ES-I3 (cell line): Measurements from ENCODE around the gene GNG14.
"Not testable (repeated sequence)": the region's sequence is repeated elsewhere in the genome, so short reads cannot be mapped to it uniquely, and the experiment has no call there.

ENCODE experiments used
- H3K36me3 ChIP-seq: 2 replicates; pipeline ENCODE4 v1.6.1; 2013; ENCODE audit warnings: mild to moderate bottlenecking, low read length, control low read depth, moderate library complexity; ENCODE audit not compliant: insufficient read depth
- H3K4me1 ChIP-seq: 2 replicates; pipeline ENCODE4 v1.6.1; 2013; ENCODE audit warnings: mild to moderate bottlenecking, control low read depth, low read length; ENCODE audit not compliant: insufficient read depth
- H3K9ac ChIP-seq: 2 replicates; pipeline ENCODE4 v1.6.1; 2013; ENCODE audit warnings: low read depth, mild to moderate bottlenecking, low read length, moderate library complexity
- H3K9me3 ChIP-seq: 2 replicates; pipeline ENCODE4 v1.6.1; 2013; ENCODE audit warnings: mild to moderate bottlenecking, low read length, moderate library complexity; ENCODE audit not compliant: control insufficient read depth, insufficient read depth

GNG14 gene

DNA sequence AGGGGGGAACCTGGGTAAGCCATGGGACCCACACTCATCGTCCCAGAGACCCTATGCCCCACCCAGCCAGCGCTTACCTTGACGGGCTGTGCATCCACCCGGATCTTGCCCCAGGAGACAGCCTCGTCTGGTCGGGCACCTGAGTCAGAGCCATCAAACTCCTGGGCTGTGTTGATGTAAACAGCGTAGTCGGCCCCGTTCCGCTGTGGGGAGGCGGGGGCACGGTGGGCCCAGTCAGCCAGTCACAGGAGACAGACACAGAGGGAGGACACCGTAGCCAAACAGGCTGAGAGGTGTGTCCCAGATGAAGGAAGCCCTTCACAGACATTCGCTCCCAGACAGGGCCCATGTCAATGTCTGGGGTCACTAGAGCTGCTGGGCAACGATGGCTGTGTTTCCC is 11.9 kb upstream of the GNG14 start:
- peaks cover 8% of the 10 kb centered on the region; the same call in 1 of the 2 replicates for H3K36me3 ChIP-seq
- no peaks in the 10 kb centered on the region for H3K4me1 ChIP-seq
- H3K9me3 ChIP-seq = no peaks in the 10 kb centered on the region
- H3K9ac ChIP-seq = no peak overlapping the region

DNA sequence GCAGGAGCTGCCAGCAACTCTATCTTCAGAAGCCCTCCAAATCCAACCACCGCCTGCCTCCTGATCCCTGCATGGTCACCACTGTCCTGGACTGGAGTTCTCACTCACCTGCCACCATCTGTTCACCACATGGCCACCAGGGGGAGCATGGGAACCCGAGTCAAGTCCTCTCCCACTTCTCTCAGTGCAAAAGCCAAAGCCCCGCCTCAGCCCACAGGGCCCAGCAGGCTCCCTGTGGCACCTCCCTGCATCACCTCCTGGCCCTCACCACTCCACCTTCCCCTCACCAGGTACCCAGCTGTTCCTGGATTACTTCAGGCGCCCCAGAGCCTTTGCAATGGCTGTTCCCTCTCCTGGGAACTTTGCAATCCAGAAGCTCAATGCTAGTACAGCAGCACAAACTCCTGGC is 11.4 kb upstream of the GNG14 start:
- H3K9me3 ChIP-seq = no peaks in the 10 kb centered on the region
- H3K36me3 ChIP-seq = peaks cover 8% of the 10 kb centered on the region; the same call in 1 of the 2 replicates
- no peak overlapping the region for H3K9ac ChIP-seq
- no peaks in the 10 kb centered on the region for H3K4me1 ChIP-seq

DNA sequence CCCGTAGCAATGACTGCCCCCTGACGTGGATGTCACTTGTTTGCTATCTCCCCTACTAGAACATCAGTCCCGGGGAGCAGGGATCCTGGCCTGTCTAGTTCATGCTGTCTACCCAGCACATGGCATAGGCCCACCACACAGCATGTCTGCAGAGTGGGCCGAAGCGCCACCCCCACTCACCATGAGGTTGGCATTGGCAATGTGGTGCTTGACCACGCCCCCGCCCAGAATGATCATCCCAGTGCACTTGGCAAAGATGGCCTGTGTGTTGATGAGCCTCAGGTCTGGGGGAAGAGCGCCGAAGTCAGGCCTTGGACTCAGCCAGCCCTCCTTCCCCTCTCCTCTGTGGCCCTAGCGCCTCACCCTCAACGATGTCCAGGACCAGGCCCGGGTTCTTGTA is 10.9 kb upstream of the GNG14 start:
- Histone ChIP-seq H3K9ac (no peak overlapping the region), H3K4me1 (no peaks in the 10 kb centered on the region), H3K9me3 (no peaks in the 10 kb centered on the region), H3K36me3 (peaks cover 8% of the 10 kb centered on the region; the same call in 1 of the 2 replicates)

DNA sequence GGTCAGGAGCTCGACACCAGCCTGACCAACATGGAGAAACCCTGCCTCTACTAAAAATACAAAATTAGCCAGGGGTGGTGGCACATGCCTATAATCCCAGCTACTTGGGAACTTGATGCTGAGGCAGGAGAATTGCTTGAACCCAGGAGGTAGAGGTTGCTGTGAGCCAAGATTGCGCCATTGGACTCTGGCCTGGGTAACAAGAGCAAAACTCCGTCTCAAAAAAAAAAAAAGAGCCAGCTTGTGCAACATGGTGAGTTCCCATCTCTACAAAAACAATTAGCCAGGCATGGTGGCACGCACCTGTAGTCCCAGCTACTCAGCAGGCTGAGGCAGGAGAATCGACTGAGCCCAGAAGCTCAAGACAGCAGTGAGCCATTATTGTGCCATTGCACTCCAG is 9.8 kb upstream of the GNG14 start:
- not testable (repeated sequence) for H3K9ac ChIP-seq, H3K36me3 ChIP-seq, H3K9me3 ChIP-seq, H3K4me1 ChIP-seq

DNA sequence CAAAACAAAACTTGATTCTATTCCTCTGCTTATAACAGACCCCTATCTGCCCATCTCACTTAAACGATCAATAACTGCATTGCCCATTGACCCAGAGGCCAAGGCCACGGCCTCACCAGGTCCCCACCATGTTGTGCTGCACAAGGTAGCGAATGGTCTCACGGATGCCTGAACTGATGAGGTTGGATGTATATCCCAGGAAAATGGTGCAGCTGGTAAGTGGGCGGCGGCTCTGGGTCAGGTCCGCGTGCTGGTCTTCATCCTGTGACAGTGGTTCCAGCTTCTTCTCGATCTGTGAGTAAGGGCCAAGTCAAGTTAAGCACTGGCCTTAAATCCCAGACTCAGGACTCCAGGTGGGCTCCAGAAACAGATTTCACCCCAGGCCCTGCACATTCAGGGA is 7.8 kb upstream of the GNG14 start:
- Histone ChIP-seq H3K9me3 (no peaks in the 10 kb centered on the region), H3K36me3 (peaks cover 8% of the 10 kb centered on the region; the same call in 1 of the 2 replicates), H3K4me1 (no peaks in the 10 kb centered on the region), H3K9ac (no peak overlapping the region)

DNA sequence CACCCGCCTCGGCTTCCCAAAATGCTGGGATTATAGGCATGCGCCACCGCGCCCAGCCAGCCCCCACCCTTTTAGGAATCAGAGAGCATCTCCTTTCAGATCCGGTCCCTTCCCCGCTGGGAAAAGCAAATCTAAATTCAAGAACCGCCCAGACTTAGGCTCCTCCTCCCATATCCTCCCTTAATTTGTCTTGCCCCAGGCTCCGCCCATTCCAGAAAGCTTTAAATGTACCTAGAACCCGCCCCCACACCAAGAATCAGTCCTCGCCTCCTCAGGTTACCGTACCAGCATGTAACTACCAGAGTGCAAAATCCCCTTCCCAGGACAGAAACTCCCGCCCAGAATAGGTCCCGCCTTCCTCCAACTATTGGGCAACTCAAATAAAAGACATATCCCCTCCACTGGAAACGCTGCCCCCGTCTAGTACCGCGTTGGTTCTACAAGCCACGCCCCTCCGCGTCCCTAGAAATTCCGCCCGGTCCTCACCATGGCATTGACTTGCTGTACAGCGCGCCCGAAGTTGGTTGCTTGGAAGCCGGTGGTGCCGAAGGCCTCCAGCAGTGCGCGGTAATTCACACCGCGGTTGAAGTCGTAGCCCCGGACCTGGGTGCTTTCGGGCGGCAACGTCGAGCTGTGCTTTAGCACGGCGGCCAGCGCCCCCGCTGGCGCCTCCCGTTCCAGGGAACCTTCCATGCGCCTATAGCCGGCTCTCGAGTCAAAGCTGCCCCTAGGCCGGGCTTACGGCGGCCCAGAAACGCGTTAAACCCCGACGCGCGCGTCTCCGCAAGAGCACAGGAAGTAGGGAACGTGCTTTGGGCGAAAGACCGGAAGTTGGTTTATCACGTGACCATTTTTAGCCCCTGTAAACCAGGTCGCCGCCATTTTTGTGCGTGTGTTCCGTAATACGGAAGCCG is 6.5 kb upstream of the GNG14 start, which contains the start of gene DHPS:
DHPS (minus strand) TSS at position 807 of the 914 bp plus-strand sequence; CDS start at position 693, 114 bp downstream.
- Histone ChIP-seq H3K9ac (peak within 1 kb of the TSS; percentile 89), H3K4me1 (no peaks in the 10 kb centered on the region), H3K9me3 (no peaks in the 10 kb centered on the region), H3K36me3 (peaks cover 8% of the 10 kb centered on the region; the same call in 1 of the 2 replicates)

DNA sequence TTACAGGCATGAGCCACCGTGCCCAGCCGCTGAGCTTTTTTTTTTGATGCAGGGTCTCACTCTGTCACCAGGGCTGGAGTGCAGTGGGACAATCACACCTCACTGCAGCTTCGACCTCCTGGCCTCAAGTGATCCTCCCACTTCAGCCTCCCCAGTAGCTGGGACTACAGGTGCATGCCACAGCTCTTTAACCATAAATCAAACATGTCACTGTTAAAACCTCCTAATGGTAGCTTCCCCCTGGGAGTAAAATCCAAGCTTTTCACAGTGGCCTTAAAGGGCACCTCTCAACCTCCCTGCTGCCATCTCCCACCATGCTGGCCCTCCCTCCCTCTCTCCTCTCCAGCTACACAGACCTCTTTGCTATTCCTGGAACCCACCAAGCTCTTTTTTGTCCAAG is 2.0 kb upstream of the GNG14 start:
- H3K9me3 ChIP-seq = no peaks in the 10 kb centered on the region
- H3K36me3 ChIP-seq = no peaks in the 10 kb centered on the region
- no peaks in the 10 kb centered on the region for H3K4me1 ChIP-seq
- H3K9ac ChIP-seq = no peak overlapping the region

DNA sequence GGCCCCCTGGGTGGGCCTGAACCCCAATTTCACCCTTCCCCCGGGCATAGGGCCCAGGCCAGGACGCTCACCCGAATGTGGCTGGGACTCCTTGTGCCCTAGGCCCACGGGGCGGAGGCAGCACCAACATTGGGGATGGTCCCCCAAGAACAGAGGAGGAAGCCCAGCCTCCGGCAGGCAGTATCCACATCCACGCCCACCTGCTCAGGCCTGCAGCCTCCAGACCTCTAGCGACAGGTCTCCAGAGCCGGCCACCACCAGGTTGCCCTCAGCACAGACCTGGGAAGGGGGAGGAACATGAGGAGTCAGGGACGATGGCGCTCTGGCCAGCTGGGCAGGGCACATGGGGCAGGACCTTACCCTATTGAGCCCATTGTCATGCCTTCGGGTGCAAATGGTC is 1.2 kb downstream of the GNG14 start:
- Histone ChIP-seq H3K4me1 (no peaks in the 10 kb centered on the region), H3K36me3 (no peaks in the 10 kb centered on the region), H3K9me3 (no peaks in the 10 kb centered on the region), H3K9ac (no peak overlapping the region)

DNA sequence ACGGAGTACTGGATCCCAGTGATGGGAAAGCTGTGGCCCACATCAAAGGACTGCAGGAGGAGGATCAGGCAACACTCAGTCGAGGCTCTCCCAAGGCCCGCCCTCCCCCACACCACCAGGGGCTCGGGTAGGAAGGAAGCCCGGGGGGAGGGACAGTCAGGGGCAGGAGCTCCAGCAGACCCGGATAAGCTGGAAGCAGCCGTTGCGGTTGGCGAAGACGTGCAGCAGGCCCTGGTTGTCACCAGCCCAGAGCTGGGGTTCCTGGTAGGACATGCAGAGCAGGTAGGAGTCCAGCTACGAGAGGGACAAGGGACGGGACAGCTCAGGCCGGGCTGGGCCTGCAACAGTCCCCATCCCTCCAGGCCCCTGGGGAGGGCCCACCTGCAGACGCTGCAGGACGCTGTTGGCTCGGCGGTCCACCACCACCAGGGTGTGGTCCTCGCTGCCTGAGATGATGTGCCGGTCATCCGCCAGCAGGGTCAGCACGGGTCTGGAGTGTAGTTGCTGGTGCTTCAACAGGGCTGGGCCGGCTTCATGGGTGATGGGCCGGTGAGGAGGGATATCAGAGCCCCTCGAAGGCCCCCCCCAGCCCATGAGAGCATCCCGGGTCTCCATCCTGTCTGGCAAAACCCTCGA is 1.9 kb downstream of the GNG14 start:
- Histone ChIP-seq H3K4me1 (no peaks in the 10 kb centered on the region), H3K36me3 (no peaks in the 10 kb centered on the region), H3K9ac (no peak overlapping the region), H3K9me3 (no peaks in the 10 kb centered on the region)

DNA sequence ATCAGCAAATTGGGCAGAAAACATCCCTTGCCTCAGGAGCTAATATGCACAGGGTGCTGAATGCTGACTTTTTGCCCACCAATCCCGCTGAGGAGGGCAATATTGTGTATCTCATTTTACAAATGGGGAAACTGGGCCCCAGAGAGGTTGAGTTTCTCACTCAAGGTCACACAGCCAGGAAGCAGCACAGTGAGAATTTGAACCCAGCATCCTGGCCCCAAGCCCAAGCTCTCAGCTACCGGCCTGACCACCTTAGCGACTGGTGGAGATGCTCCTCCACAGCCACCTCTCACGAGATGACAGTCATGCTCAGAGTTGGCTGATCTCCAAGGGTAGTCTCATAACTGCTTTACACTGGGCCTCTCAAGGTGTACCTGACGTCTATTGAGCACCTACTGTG is 5.2 kb downstream of the GNG14 start:
- Histone ChIP-seq H3K9ac (no peak overlapping the region), H3K9me3 (no peaks in the 10 kb centered on the region), H3K4me1 (no peaks in the 10 kb centered on the region), H3K36me3 (no peaks in the 10 kb centered on the region)

DNA sequence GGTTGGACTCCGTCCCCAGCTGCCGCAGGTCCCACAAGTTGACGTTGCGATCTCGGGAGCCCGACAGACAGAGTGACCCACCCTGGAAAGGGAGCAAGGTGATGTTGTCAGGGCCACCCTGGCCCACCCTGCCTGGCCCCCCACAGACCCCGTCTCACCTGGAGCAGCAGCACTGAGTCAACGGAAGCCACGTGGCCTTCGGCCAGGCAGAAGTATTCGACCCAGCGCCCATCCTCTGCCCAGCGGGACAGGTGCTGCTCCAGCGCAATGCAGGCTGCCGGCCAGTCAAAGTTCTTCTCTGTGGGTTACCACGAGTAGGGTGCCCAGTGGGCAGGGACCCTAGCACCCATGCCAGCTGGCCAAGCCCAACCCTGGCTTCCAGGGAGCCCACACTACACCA is 6.8 kb downstream of the GNG14 start:
- Histone ChIP-seq H3K9me3 (no peaks in the 10 kb centered on the region), H3K36me3 (0 out of 2 replicates have a peak, but pooled peaks cover 3% of the 10 kb centered on the region), H3K9ac (no peak overlapping the region), H3K4me1 (no peaks in the 10 kb centered on the region)

DNA sequence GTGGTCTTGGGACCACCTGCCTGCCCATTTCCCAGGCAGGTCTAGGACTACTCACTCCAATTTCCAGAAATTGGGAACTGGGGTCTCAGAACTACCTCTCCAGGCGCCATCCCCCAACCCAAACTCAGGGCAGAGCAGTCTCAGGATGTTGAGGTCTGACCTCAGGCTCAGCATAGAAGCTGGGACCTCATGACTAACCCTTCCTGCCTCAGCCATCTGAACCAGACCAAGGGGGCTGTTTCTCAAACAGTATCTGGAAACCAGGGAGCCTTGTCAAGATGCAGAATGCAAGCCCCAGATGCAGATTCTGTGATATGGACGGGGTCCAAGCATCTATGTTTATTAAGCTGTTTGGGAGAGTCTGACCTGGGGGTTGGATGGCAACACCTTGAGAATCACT is 7.3 kb downstream of the GNG14 start:
- no peak overlapping the region for H3K9ac ChIP-seq

DNA sequence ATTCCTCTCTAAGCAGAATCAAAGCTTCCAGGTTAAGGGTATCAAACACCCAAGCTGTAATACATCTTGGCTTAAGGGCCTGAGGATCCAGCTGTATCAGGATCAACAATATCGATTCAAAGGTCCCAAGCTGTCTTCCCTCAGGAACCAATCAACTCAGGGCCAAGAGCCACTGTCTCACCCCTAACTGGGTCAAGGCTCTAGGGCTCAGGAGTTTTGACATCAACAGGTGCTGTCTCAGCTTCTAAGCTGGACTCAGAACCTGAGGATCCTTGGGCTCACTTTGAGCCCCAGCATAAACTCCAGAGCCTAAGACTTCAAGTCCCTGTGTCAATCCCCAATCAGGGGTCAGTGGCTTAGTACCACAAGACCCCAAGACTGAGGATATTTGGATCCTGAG is 7.7 kb downstream of the GNG14 start:
- H3K9ac ChIP-seq = peak overlapping the region; percentile 95; the same call in 1 of the 2 replicates
- H3K36me3 ChIP-seq = 0 out of 2 replicates have a peak, but pooled peaks cover 5% of the 10 kb centered on the region
- H3K4me1 ChIP-seq = no peaks in the 10 kb centered on the region
- H3K9me3 ChIP-seq = no peaks in the 10 kb centered on the region

More for the DNA sequence above, 7.3 kb downstream of the GNG14 start:
- H3K36me3 ChIP-seq = 0 out of 2 replicates have a peak, but pooled peaks cover 5% of the 10 kb centered on the region
- no peaks in the 10 kb centered on the region for H3K9me3 ChIP-seq
- H3K4me1 ChIP-seq = no peaks in the 10 kb centered on the region

DNA sequence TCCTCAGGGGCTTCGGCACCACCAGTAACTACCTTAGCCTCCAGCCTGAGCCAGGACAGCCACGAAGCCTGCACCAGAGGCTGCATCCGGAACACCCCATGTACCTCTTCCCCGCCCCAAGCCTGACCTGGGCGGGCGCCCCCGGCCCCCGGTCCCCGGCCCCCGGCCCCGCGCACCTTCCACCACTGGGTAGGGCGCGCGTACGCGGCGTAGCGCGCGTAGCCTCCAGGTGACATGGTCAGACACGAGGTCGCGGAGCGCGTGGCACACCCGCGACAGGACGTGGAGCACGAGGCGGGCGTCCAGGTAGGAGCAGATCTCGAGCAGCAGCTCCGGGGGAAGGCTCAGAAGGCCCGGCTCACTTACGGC is 8.2 kb downstream of the GNG14 start:
- H3K9ac ChIP-seq = peak overlapping the region; percentile 95
- 0 out of 2 replicates have a peak, but pooled peaks cover 5% of the 10 kb centered on the region for H3K36me3 ChIP-seq
- no peaks in the 10 kb centered on the region for H3K4me1 ChIP-seq
- no peaks in the 10 kb centered on the region for H3K9me3 ChIP-seq
